Activated T-helper 9 cell treated with anti-CD3 and anti-CD28 coated beads, Interleukin-2, amount 50 U/mL, for 16 hours (primary cell): Measurements from ENCODE around the gene KRT34.
"Not testable (repeated sequence)": the region's sequence is repeated elsewhere in the genome, so short reads cannot be mapped to it uniquely, and the experiment has no call there.

Experiments used
- DNase-seq: peaks from one replicate; pipeline ENCODE4 v3.0.0-alpha.2; 2020; ENCODE audit warnings: low read depth

The KRT34 gene

DNA sequence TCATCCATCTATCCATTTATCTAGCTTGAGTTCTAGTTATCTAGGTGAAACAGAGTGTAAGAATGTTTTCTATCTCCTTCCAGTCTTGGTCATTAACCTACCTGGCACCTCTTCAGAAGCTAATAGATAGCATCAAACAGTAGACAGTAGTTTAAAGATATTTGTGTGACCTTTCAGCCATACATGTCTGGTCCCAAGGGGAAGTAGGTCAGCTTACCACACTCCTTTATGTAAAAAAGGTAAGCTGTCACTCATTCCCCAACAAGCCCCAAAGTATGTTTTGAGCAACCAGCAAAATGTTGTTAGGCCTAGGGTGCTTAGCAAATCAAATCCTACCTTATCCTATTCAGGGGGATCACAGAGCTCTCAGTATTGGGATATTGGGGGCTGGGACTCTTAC is 16.0 kb downstream of the KRT34 start:
- no peak for DNase-seq

DNA sequence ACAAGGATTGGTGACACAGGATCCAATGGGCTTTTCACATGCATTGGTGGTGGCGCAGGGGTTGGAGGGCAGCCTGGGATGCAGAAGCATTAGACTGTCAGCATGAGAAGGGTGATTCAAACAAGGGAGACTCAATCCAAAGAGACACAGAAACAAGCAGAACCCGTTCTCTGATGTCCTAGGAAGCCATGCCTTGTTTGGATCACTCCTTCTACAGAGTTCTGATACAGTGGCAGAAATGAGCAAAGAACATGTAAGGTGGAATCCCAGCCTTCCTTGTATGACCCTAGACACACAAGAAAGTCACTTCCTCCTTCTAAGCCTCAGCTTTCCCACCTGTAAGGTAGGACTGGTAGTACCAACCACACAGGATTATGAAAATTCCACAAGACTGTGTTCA is 18.2 kb downstream of the KRT34 start:
- DNase-seq, result no peak

DNA sequence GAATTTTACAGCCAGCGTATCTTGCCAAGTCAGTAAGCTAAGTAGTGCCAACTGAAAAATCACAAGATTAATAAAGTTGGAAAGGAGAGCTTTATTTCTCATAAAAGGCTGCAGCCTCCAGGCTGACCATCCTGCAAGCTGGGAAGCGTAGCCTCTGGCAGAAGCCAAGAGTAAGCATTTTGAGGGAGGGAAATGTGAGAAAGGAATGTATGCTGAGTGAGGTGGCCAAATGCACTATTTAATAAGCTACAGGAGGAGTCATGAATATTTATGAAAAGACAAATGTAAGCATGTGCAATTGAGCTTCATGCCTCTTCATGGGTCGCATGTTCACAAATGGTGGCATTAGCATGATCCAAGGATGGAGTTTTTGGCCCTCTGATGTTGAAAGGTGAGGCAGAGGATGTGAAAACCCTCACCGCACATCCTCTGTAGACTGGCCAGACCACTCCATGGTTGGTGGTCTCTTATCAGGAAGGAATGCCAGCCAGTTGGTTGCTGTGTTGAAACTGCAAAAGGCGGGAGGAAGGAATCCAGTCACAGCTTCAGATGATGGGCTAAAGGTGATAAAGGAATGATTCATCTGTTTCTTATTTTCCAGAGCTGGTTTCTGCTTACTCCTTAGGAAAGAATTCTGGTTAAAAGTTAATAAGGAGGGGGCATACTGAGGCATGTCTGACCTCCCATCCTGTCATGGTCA is 21.7 kb downstream of the KRT34 start:
- DNase-seq, result no peak

DNA sequence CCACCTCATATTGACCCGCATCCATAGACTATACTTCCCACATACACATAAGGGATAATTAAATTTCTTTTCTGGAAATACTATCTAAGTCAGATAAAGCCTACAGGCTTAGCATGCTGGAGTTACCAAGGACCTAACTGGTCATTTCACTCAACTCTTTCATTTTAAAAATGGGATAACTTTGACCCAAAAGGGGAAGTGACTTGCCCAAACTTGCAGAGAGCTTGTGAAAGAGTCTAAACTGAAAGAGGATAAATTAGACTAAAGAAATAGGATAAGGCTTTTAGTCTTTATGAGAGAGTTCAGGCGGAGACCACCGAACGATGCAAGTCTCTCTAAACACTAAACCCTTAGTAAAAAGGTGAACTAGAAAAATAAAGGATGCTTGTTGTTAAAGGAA is 27.6 kb downstream of the KRT34 start:
- no peak for DNase-seq

DNA sequence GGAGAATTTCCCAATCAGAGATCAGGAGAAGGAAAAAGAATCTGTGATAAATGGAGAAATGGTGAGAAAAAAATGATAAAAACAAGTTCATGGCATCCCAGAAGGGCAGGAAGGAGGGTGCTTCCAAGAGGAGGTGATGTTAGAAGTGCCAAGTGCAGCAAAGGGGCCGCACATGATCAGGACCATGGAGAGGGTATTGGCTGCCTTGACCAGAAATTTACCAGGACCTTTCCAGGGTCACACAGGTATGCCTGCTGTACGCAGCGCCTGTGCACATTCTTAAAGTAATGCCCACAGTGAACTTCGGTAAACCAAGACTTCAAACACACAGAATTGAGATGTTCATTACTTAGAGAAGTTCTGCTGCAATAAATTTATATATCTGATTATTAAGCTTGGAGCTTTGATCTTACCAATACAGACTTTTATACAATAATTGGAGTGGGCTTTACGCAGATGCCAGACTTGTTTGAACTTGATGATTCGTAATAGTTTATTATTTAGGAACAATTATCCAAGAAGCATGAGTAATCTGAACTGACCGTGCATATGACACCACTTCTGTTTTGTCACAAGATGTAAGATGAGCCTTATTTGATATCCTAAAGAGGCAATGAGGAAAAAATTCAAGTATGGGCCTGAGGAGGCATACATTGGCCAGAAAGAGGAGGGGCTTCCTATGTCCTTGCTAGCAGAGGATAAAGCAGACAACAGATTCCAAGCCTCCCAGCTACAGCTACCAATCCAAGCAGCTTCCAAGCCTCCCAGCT is 29.3 kb downstream of the KRT34 start:
- no peak for DNase-seq

DNA sequence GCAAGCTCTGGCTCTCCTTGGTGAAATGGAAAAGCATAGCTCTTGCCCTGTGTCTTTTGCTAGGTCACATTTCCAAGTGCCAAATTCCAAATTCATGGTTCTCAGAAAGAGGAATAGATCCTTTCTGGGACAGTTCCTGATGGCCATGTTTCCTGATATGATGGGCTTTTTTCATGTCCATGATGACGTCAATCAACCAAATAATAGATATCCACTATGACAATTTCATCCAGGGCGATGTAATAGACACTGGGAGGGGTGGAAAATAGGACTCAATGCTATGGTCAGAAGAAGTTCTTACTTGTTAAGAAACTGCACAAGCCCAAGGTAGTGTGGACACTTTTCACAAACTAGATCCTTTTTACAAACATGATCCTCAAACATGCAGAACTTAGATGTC is 30.9 kb downstream of the KRT34 start:
- no peak for DNase-seq

DNA sequence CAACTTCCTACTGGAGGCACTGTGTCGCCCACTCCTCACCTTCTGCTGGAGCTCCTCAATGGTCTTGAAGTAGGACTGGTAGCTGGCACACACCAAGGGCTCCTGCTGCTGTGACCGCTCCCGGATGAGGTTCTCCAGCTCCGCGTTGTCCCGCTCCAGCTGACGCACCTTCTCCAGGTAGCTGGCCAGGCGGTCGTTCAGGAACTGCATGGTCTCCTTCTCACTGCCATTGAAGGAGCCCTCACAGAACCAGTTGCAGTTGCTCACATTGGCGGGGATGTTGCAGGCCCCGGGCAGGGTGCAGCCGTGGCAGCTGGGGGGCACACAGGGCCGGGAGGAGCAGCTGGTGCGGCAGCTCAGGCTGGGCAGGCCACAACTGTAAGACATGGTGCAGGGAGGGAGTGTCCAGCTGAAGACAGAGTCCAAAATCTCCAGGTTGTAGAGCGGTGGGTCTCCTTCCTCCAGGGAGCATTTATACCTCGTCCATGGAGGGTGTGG is 31.7 kb downstream of the KRT34 start, which contains the start of gene KRT33A:
Gene KRT33A, minus strand, starts transcription at position 448 of the 498 bp plus-strand sequence. Its CDS starts 61 bp downstream, at position 387.
- not testable (repeated sequence) for DNase-seq

DNA sequence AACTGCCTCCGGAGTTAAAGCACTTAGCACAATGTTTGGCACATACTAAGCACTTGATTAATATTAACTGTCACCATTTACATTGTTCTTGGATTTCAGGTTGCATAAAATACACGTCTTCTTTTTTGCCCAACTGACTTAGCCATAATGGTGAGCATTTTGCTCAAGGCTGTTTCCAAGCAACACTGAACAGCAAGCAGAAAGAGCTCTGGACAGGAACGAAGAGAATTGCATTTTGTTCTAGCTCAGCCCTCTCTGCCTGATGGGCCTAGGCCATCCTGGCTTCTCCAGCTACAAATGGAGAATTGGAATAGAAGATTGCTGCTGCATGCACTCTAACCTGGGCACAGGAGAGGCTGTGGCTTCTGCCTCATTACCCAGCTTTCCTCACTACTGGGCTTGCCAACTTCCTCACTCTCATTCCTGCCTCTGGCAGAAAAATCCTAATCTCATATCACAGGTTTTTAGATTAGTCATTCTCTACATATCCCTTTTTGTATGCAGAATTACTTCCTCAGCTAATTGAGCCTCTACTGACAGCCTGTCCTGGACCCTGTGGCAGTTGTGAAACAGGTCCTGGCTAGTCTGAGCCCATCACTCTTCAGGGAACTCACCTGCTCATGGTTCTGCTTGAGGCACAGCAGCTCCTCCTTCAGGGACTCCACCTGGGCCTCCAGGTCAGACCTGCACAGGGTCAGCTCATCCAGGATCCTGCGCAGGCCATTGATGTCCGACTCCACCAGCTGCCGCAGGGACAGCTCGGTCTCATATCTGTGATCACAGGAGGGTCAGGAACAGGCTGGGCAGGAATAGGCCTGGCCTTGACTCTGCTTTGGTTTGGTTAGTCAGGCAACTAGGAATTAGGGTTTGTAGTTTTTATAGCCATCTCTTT is 34.0 kb downstream of the KRT34 start:
- DNase-seq, result no peak

DNA sequence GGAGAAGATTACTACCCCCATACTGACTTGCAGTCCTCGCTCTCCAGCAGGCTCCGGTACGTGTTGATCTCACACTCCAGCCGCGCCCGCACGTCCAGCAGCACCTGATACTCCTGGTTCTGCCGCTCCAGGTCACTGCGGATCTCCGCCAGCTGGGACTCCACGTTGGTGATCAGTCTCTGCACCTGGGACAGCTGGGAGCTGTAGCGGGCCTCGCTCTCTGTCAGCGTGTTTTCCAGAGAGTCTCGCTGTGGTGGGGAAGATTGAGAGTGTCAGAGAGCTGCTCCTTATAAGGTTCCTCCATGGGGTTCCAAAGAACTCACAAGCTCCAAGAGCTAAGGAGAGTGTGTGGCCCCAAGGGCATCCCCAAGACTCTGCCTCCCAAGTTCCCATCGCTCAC is 35.7 kb downstream of the KRT34 start:
- not testable (repeated sequence) for DNase-seq

DNA sequence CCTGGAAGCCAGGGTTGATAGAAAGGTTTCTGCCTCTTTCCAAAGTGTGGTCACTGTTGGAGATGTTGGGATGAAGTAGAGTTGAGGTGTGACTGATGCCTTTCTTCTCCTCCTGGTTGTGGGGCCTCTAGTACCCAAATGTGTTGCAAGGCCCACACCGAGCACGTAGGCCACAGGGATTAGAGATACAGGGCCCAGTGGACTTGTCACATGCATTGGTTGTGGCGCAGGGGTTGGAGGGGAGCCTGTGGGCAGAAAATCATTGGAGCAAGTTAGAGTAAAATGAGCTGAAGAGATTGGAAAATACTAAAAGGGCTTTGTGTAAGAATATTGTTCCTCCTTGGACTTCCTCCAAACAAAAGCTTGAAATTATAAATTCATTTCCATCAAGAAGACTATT is 36.1 kb downstream of the KRT34 start:
- no peak for DNase-seq

DNA sequence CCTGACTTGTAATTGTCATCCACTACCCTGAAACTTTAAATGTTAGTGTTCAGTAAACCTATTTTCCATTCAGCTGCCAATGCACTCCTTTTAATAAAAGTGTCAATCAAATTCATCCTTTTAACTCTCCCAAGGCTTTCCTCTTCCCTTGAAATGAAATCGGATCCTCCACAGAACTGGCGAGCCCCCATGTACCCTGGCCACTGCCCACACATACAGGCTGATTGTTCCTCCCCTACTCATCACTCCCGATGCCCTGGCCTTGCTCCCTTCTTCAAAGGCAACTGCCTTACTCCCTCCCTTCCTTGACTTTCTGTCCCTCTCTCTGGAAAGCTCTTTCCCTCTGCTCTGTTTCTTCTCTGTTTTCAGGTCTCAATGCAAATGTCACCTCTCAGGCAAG is 39.1 kb downstream of the KRT34 start:
- no peak for DNase-seq

DNA sequence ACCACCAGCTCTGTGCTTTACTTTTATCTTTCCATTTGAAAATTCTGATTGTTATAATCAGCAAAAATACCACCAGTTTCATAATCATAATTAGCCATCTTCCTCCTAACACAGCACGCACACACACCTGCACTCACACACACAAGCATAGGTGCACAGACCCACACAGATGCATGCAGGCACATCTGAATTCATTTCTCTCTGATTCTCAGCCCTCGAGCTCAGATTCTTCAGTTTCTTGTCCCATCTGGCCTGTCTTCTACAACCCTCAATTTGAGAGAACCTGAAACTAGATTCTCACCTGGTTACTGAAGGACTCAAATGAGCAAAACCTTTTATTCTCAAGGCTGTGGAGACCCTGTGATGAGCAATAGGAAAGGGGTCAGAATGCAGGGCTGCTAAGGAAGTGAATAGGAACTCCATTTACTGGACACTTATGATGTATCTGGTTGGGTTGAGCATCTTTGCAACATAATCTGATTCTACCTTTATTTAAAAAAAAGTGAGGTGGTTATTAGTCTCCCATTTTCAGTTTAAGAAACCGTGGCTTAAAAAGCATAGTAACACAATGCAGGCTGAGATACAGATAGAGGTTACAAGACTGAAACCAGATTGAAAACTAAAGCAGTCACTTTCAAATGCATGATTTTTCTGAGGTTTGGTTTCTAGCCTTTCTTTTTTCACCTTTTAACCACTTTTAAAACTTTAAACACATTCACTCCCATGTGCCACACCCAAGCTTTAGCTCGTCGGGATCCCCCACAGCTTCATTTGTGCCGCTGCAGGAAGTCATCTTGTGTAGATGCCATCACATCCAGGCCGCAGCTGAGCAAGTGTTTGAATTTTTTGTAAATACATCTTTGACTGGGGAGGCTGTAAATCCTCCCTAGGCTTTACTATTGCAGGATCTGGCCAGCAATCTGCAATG is 40.9 kb downstream of the KRT34 start:
- no peak for DNase-seq

DNA sequence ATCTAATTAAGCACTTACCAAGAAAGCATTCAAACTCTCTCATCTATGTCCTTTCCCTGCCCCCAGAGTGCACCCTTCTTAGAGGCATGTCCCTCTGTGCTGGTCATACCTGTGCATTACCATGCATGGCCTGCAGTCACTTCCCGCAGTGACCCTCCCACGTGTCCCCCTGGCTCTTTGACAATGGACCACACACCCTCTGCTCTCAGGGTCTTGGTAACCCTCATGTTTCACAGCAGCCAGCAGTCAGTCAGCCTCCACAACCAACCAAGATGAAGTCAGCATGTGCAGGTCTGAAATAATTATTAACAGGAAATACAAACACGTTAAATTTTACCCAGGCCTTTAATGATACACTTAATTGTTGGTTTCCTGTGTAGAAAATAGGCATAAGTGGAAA is 41.6 kb downstream of the KRT34 start:
- no peak for DNase-seq

DNA sequence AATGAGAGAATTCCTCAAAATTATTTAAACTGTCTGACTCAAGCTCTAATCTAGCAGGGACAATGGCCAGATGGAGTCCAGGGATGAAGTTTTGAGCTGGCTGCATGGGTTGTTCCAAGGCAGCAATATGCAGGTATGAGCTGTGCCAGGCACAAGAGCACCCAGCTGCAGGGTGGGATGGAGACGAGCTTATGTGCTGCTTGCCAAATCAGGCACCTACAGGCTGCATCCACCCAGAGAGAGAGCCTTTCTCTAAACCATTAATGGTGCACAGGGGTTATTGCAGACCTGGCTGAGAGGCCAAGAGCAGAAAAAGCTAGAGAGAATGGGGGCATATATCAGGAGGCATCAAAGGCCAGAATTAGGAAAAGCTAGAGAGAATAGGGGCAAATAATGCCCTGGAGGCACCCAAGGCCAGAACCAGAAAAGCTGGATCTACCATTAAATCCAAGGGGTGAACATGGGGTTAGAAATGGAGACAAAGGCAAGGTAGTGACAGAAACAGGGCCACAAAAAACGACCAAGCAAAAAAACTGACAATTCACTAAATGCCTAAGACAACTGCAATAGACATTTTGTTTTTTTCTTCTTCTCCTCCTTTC is 42.4 kb downstream of the KRT34 start:
- no peak for DNase-seq

DNA sequence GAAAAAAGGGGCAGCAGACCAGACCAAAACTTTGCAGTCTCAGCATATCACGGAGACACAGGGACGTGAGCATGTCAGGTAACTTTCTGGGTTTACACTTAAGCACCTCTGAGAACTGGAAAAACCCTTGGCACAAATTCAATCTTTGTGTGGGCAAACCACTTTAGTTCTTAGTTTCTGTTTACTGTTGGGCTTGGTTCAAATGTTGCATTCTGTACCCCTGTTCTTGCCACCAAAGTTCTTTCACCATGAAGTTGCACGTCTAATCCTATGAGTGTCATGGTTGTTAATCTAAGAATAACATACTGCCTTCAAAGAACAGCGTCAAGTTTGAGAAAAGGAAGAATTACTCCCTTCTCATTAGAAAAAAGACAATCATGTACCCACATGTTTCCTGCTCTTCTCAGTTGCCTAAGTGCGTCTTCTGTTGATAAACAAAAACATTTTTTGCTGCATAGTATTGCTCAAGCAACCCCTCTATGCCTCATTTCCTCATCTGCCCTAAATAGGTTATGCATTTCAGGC is 43.1 kb downstream of the KRT34 start:
- no peak for DNase-seq

DNA sequence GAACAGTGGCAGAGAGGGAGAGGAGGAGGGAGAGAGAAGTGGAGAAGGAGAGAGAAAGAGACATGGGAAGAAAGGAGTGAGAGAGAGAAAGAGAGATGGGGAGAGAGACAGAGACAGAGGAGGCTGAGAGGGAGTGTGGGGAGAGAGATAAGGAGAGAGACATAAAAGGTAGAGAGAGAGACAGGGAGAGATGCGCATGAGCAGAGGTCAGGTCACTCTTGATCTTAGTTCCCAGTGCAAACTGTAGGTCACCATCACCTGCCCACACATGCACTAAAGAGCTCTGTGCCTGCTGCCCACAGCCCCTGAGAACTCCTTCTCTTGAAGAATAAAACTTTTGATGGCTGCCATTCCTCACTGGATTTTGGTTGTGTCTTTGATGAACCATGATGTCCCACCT is 46.4 kb downstream of the KRT34 start:
- DNase-seq, result no peak

DNA sequence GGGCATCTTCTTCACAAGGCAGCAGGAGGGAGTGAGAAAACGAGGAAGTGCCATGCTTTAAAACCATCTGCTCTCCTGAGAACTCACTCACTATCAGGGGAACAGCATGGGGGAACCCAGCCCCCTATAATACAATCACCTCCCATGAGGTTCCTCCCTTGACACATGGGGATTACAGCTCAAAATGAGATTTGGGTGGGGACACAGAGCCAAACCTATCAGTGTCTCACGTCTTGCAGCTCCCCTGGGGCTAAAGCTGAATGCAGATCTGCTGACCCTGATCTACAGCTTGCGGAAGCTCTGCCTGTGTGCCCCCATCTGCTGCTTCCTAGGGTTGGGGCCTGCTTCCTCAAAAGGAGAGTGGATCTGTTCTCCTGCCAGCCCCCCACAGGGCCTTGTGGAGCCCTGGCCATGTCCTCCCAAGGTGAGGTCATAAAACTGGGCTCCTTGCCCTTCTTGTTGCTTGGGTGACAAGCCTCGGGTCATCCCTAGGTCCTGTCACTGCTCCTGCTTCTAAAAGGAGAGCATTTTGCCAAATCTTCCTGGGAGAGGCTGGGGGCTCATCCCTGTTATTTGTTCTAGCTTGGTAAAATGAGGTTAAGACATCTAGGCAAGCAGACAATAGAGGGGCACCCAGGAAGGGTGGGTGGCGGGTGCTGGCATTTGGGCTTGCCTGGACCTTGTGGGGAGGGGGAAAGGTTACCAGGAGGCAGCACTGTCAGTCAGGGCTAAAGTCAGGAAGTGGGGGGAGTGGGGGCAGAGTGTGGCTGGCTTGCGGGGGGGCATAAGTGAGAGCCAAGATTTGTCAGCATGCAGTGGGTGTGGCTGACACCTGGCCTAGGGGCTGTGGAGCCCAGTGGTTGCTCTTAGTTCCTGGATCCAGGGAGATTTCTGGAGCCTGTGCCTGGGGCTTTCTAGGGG is 47.5 kb downstream of the KRT34 start:
- DNase-seq, result no peak

DNA sequence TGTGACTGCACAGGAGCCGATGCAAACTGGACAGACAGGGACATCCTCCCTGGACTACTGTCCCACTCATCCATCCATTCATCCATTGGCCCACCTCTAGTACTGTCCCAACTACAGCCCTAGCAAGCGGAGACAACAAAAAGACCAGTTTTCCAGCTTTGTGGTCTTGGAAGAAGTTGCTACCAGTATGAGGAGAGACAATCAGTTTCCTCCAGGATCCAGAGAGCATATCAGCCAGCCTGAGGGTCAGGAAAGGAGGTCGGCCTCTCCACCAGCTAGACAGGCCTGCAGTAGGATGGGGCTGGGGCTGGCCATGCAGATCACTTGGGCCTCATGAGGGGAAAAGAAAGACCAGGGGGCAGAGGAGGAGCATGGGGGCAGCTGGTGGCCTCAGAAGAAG is 48.3 kb downstream of the KRT34 start:
- no peak for DNase-seq

DNA sequence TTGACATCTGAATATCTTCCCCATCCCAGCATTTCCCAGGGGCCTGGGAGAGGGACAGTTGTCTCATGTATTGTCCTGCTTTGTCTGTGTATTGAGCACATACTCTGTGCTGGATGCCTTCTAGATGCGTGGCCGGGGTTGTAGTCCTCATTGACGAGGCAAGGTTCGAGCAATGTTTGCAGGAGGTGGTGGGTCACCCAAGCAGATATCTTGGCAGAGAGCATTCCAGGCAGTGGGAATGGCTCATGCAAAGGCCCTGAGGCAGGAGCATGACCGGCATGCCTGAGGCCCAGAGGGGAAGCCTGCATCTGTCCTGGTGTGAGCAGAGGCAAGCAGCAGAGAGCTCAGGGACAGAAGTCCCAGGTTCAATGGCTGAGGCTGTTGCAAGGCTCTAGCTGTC is 49.0 kb downstream of the KRT34 start:
- no peak for DNase-seq

DNA sequence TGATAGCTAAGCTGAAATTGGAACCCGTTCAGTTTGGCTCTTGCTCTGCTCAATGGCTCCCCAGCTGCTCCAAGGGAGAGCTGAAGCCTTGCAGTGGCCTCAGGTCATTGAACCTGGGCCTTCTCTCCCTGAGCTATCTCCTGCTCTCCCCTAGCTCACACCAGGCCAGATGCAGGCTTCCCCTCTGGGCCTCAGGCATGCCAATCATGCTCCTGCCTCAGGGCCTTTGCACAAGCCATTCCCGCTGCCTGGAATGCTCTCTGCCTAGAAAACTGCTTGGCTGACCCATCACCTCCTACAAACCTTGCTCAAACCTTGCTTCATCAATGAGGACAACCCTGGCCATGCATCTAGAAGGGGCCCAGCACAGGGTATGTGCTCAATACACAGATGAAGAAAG is 49.9 kb downstream of the KRT34 start:
- no peak for DNase-seq
